Neural cell (in vitro differentiated cells): Measurements from ENCODE around the gene PRKCA.

Experiments
- CTCF ChIP-seq: fragments of 450-650 bp; IDR thresholded peaks from 2 replicates; pipeline ENCODE4 v1.5.1; 2014; ENCODE audit warnings: antibody characterized with exemption, mild to moderate bottlenecking, moderate library complexity; ENCODE audit not compliant: poor library complexity, severe bottlenecking
- EP300 ChIP-seq: fragments of 450-650 bp; conservative IDR thresholded peaks from 2 replicates; pipeline ENCODE4 v1.6.1; 2014; ENCODE audit warnings: antibody characterized with exemption, mild to moderate bottlenecking, moderate library complexity; ENCODE audit not compliant: poor library complexity, severe bottlenecking
- EZH2 ChIP-seq: fragments of 200-600, 300-800 bp; shearing (Covaris generic), sonication (generic); IDR thresholded peaks from 2 replicates; pipeline ENCODE4 v1.6.1; 2014; ENCODE audit warnings: antibody characterized with exemption, low read length, borderline replicate concordance, mild to moderate bottlenecking; ENCODE audit not compliant: insufficient read depth, poor library complexity, severe bottlenecking
- MXI1 ChIP-seq: fragments of 450-650 bp; conservative IDR thresholded peaks from 2 replicates; pipeline ENCODE4 v1.6.1; 2014; ENCODE audit warnings: antibody characterized with exemption, mild to moderate bottlenecking; ENCODE audit not compliant: poor library complexity, severe bottlenecking
- POLR2AphosphoS5 ChIP-seq: IDR thresholded peaks from 2 replicates; pipeline ENCODE4 v1.6.1; 2012
- RAD21 ChIP-seq: fragments of 450-650 bp; conservative IDR thresholded peaks from 2 replicates; pipeline ENCODE4 v1.6.1; 2014; ENCODE audit warnings: antibody characterized with exemption, mild to moderate bottlenecking, moderate library complexity

GRCh38 chr17:66805567-66805966 lies 503.2 kb downstream of the PRKCA start:
- TF ChIP-seq CTCF (no peak), EZH2 (no peak), POLR2AphosphoS5 (no peak), MXI1 (no peak), EP300 (no peak), RAD21 (no peak)
